HepG2 (cell line): ENCODE measurements around the gene TMEM144. TPM values are rescaled to one million over a fixed set of nuclear protein-coding genes. Genes with fewer than 3 reads are reported as not detected.

Source experiments
- AKAP8 ChIP-seq: sonication (generic); formaldehyde crosslinking; IDR thresholded peaks from 2 replicates; pipeline ENCODE4 v1.5.1; 2020; ENCODE audit warnings: mild to moderate bottlenecking, missing genetic modification reagents
- HMGXB4 ChIP-seq, 2 experiments: sonication (generic) in 1 of 2; formaldehyde crosslinking in 1 of 2; IDR thresholded peaks; 2 replicates each; pipeline versions ENCODE4 v1.4.0 to v1.6.1; 2018 to 2020; ENCODE audit warnings: missing genetic modification reagents in 2 of 2, borderline replicate concordance in 1 of 2, low read depth in 1 of 2, mild to moderate bottlenecking in 1 of 2, missing biosample characterization in 1 of 2
- KMT2A ChIP-seq: sonication (generic); formaldehyde crosslinking; IDR thresholded peaks from 2 replicates; pipeline ENCODE4 v1.4.0; 2020; ENCODE audit warnings: missing genetic modification reagents
- PATZ1 ChIP-seq: sonication (generic); formaldehyde crosslinking; IDR thresholded peaks from 2 replicates; pipeline ENCODE4 v1.4.0; 2020; ENCODE audit warnings: missing genetic modification reagents
- SAFB2 ChIP-seq: sonication (generic); formaldehyde crosslinking; IDR thresholded peaks from 2 replicates; pipeline ENCODE4 v1.5.1; 2020; ENCODE audit warnings: missing genetic modification reagents, low read depth, mild to moderate bottlenecking, borderline replicate concordance
- ZNF646 ChIP-seq: sonication (generic); formaldehyde crosslinking; IDR thresholded peaks from 2 replicates; pipeline ENCODE4 v1.9.0; 2021; ENCODE audit warnings: mild to moderate bottlenecking, missing genetic modification reagents
- polyA plus RNA-seq, 8 experiments: library from polyadenylated mRNA; depleted of rRNA in 3 of 8; stranded (reverse) in 7 of 8; unstranded in 1 of 8; fragments of >200 nt; fragmentation: Illumina TruSeq in 4 of 8; extraction: Trizol in 4 of 8; gene quantifications; 2 replicates each; pipeline versions ENCODE4 v1.2.1 to v1.2.3, GENCODE V29; 2011 to 2016; ENCODE audit warnings: low read depth in 4 of 8, missing spikeins in 1 of 8, mixed read lengths in 1 of 8; ENCODE audit not compliant: insufficient read depth in 1 of 8
- total RNA-seq, 5 experiments: library from RNA; depleted of rRNA; stranded (reverse); fragments of >200 nt; fragmentation: Illumina TruSeq; extraction: Trizol; gene quantifications; 2 replicates each; pipeline ENCODE4 v1.2.3, GENCODE V29; 2016; ENCODE audit warnings: low read depth in 1 of 5
- TF ChIP-seq, protein P1 (sequence below): sonication (generic); formaldehyde crosslinking; IDR thresholded peaks from 2 replicates; pipeline ENCODE4 v1.5.1; 2020; ENCODE audit warnings: missing genetic modification reagents, mild to moderate bottlenecking, borderline replicate concordance
- TF ChIP-seq, protein P2 (sequence below): sonication (generic); formaldehyde crosslinking; IDR thresholded peaks from 2 replicates; pipeline ENCODE4 v1.8.1; 2022; ENCODE audit warnings: low read depth, mild to moderate bottlenecking, missing genetic modification reagents

TMEM144 gene
- total and polyA plus RNA-seq, 2 of the 13 experiments (the other 11 are each of a cell fraction or from before 2014, with no cell fraction given) = 10.9 to 12.3 TPM

DNA sequence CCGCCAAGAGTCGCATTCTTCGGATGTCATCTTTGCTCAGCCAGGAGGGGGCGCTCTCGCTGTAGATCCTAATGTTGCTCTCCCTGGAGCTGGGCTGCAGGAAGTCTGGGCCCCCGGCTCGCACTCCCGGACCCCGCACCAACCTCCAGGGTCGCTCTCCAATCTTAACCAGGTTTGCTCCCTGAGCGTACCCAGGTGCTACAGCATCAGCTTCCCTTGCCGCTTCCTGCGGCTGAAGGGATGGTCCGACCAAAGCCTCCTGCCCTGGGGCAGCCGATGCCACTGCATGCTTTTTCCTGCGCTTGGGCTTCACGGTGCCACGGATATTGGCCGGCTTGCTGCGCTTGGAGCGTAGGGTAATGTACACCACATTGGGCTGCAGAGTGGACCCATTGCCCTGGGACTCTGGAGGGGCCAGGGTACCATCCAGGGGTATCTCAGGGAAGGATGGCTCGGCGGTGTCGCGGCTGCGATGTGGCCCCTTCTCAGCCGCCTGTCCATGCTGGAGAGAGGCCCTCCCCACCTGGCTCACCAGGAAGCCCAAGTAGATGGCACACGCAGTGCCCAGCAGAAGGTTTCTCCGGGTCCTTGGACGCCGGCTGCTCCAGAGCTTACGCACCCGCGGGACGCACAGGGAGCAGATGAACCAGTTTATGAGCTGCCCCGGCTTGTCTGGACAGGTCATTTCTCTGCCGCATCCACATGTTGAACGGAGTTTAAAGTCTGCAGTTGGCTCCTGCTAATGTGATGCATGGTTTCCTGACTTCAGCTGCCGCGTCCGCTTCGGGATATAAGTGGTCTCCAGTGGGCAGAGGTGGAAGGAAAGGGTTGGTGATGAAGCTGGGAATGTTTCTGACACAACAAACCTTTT lies 39.4 kb upstream of the TMEM144 start (continued):
- TF ChIP-seq PATZ1 (CRISPR knock-in tag) (peak; percentile 49), ZNF646 (0 out of 2 replicates have a peak, but pooled peaks have one; percentile 24), KMT2A (CRISPR knock-in tag) (peak; percentile 25), AKAP8 (CRISPR knock-in tag) (no peak), HMGXB4 (CRISPR knock-in tag; IDR thresholded peaks at IDR 0.05; ENCODE audit: borderline replicate concordance in 1 of 2, low read depth in 1 of 2) (peak; percentile 94 to 97; a peak in 3 of 4 replicates), SAFB2 (no peak)
- TF ChIP-seq, protein P1, sequence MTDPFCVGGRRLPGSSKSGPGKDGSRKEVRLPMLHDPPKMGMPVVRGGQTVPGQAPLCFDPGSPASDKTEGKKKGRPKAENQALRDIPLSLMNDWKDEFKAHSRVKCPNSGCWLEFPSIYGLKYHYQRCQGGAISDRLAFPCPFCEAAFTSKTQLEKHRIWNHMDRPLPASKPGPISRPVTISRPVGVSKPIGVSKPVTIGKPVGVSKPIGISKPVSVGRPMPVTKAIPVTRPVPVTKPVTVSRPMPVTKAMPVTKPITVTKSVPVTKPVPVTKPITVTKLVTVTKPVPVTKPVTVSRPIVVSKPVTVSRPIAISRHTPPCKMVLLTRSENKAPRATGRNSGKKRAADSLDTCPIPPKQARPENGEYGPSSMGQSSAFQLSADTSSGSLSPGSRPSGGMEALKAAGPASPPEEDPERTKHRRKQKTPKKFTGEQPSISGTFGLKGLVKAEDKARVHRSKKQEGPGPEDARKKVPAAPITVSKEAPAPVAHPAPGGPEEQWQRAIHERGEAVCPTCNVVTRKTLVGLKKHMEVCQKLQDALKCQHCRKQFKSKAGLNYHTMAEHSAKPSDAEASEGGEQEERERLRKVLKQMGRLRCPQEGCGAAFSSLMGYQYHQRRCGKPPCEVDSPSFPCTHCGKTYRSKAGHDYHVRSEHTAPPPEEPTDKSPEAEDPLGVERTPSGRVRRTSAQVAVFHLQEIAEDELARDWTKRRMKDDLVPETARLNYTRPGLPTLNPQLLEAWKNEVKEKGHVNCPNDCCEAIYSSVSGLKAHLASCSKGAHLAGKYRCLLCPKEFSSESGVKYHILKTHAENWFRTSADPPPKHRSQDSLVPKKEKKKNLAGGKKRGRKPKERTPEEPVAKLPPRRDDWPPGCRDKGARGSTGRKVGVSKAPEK (CRISPR knock-in tag) = no peak
- TF ChIP-seq, protein P2, sequence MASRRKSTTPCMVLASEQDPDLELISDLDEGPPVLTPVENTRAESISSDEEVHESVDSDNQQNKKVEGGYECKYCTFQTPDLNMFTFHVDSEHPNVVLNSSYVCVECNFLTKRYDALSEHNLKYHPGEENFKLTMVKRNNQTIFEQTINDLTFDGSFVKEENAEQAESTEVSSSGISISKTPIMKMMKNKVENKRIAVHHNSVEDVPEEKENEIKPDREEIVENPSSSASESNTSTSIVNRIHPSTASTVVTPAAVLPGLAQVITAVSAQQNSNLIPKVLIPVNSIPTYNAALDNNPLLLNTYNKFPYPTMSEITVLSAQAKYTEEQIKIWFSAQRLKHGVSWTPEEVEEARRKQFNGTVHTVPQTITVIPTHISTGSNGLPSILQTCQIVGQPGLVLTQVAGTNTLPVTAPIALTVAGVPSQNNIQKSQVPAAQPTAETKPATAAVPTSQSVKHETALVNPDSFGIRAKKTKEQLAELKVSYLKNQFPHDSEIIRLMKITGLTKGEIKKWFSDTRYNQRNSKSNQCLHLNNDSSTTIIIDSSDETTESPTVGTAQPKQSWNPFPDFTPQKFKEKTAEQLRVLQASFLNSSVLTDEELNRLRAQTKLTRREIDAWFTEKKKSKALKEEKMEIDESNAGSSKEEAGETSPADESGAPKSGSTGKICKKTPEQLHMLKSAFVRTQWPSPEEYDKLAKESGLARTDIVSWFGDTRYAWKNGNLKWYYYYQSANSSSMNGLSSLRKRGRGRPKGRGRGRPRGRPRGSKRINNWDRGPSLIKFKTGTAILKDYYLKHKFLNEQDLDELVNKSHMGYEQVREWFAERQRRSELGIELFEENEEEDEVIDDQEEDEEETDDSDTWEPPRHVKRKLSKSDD (CRISPR knock-in tag) = 0 out of 2 replicates have a peak, but pooled peaks have one; percentile 15
